NCI-H128 (cell line): ENCODE measurements around the gene ERMAP.
A peak's percentile ranks its signal among the peaks of the same experiment; 100 is the strongest.
"Not testable (repeated sequence)": the region's sequence is repeated elsewhere in the genome, so short reads cannot be mapped to it uniquely, and the experiment has no call there.

Experiments used
- DNase-seq: peaks from one replicate; lab custom pipeline; 2025; ENCODE audit not compliant: unreplicated experiment; lab: John Stamatoyannopoulos, UW

Gene ERMAP

GRCh38 chr1:42869254-42869653 lies 52.3 kb downstream of the ERMAP start:
- not testable (repeated sequence) for DNase-seq

- not testable (repeated sequence) for DNase-seq
These were observed 52.8 kb downstream of the ERMAP start for GRCh38 chr1:42869751-42870150.

DNA sequence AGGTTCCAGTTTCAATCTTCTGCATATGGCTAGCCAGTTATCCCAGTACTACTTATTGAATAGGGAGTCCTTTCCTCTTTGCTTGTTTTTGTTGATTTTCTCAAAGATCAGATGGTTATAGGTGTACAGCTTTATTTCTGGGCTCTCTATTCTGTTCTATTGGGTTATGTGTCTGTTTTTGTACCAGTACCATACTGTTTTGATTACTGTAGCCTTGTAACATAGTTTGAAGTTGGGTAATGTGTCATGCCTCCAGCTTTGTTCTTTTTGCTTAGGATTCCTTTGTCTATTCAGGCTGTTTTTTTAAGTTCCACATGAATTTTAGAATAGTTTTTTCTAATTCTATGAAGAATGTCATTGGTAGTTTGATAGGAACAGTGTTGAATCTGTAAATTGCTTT lies 56.2 kb downstream of the ERMAP start:
- DNase-seq, result not testable (repeated sequence)

DNA sequence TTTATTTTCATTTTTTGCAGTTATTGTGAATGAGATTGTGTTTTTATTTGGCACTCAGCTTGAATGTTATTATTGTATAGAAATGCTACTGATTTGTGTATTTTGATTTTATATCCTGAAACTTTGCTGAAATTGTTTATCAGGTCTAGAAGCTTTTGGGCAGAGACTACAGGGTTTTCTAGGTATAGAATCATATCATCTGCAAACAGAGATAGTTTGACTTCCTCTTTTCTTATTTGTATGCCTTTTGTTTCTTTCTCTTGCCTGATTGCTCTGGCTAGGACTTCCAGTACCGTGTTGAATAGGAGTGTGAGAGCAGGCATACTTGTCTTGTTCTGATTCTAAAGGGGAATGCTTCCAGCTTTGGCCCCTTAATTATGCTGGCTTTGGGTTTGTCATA lies 56.7 kb downstream of the ERMAP start:
- no peak for DNase-seq

DNA sequence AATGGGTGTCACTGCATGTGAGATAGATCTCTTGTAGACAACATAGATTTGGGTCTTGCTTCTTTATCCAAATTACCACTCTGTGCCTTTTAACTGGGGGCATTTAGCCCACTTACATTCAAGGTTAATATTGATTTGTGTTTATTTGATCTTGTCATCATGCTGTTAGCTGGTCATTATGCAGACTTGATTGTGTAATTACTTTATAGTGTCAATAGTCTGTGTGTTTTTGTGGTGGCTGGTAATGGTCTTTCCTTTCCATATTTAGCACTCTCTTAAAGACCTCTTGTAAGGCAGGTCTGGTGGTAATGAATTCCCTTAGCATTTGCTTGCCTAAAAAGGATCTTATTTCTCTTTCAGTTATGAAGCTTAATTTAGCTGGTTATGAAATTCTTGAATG lies 59.1 kb downstream of the ERMAP start:
- DNase-seq, result peak; percentile 13

DNA sequence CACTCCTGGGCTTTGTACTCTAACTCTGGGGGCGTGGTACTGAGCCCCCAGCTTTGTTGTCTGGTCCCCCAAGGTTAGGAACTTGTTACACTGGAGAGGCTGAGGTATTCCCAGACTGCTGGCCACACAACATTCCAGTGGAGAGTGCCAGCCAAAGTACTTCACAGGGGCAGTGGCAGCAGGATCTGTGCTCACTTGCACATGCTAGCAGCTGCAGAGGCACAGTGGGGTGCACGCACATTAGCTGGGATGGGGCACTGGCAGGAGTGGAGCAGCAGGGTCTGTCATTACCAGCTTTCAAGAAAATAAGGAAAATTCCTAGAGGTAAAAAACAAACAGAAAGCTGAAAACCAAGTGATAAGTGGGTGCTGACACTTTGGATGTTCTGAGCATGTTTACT lies 60.5 kb downstream of the ERMAP start:
- no peak for DNase-seq

DNA sequence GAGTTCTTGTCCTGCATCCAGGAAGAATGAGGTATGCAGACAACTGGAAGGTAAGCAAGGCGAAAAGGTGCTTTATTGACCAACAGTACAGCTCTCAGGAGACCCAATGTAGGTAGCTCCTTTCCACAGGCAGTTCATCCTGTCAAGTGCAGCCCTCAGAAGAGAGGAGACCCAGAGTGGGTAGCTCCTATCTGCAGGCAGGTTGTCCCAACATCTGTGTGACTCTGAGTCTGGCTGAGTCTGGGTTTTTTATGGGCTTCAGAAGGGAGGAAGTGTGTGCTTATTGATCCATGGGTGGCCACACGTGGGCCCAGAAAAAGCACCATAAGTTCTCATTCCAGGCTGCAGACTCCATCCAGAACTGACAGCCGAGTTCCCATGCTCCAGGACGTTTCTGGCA lies 63.5 kb downstream of the ERMAP start:
- no peak for DNase-seq

GRCh38 chr1:42886046-42886739 lies 69.3 kb downstream of the ERMAP start:
- DNase-seq, result no peak

DNA sequence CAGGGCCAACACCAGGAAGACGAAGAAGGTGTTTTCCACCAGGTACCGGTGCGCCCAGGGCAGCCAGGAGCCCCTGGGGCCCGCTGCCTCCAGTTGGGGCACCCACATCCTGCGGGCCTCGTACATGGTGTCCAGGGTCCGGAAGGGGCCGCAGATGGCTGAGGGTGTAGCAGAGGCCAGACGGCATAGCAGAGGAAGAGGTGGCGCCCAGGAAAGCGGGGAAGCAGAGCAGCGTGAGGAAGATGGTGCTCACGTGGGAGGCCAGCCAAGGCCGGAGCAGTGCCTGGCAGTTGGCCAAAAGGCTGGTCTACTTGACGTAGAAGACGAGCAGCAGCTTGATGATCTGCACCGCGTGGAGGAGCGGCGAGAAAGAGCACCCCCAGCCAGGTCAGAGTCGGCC lies 69.9 kb downstream of the ERMAP start:
- DNase-seq, result no peak

GRCh38 chr1:42887366-42887765 lies 70.4 kb downstream of the ERMAP start:
- DNase-seq, result no peak

DNA sequence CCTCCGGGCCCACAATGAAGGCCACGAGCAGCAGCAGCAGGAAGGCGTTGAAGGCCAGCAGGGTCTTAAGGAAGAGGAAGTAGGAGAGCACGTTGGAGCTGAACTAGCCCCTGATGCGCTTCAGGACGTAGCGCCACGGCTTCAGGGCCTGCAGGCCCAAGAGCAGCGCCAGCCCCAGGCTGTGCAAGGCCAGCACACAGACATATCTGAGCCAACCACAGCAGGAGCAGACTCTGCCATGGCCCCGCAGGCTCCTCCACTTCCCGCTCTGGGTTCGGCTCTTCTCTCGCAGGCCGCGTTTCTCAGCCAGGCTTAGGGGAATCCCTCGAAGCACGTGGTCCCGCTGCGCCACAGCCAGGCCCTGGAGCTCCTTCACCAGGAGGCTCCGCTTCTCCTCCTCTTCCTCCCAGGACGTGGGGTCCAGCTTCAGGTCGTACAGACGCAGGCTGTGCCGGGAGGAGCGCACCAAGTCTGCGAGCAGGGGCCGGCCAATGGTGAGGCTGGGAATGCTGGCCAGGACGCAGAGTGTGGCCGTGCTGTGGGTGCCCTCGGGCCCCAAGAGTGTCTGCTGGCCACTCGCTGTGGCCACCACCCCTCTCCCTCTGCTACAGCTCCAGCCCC lies 71.2 kb downstream of the ERMAP start:
- DNase-seq, result no peak

- no peak for DNase-seq
These were observed 72.3 kb downstream of the ERMAP start for GRCh38 chr1:42889264-42889663.

- no peak for DNase-seq
These were observed 74.7 kb downstream of the ERMAP start for GRCh38 chr1:42891465-42892138.
